H1 (cell line): Measurements from ENCODE around the gene RCOR2. TPM values are rescaled to one million over a fixed set of nuclear protein-coding genes. Genes with fewer than 3 reads are reported as not detected.

Experiments used
- CTCF ChIA-PET: fragments of 300-600 bp; sonication (Branson Sonifier 250); formaldehyde crosslinking; loops from one replicate; lab custom pipeline; 2021; ENCODE audit not compliant: partially characterized antibody; lab: Charles Lee
- POLR2A ChIA-PET: fragments of 300-600 bp; sonication (Branson Sonifier 250); formaldehyde crosslinking; loops from one replicate; lab custom pipeline; 2021; ENCODE audit warnings: inconsistent platforms; ENCODE audit not compliant: partially characterized antibody; lab: Charles Lee
- DNase-seq, 2 experiments: peaks; one replicate each; pipeline versions ENCODE4 v3.0.0 to v3.0.0-alpha.2; 2010 to 2022; ENCODE audit warnings: low spot score in 2 of 2, low read depth in 1 of 2, mixed read lengths in 1 of 2
- FAIRE-seq: peaks from 2 replicates; lab custom pipeline; 2011; peaks lifted over from hg19 to GRCh38; lab: Jason Lieb, UNC
- H2AFZ ChIP-seq: 2 replicates; pipeline ENCODE4 v1.8.1; 2012; ENCODE audit warnings: low read length, inconsistent platforms
- H2AK5ac ChIP-seq: 2 replicates; pipeline ENCODE4 v1.6.1; 2013; ENCODE audit warnings: low read depth, low read length
- H2BK120ac ChIP-seq: replicated peaks from 2 replicates; pipeline ENCODE3; 2013; ENCODE audit warnings: low read depth, low read length, inconsistent platforms
- H2BK12ac ChIP-seq: 2 replicates; pipeline ENCODE4 v1.6.1; 2013; ENCODE audit warnings: low read depth, low read length
- H2BK15ac ChIP-seq: 2 replicates; pipeline ENCODE4 v1.6.1; 2013; ENCODE audit warnings: low read length
- H2BK20ac ChIP-seq: 2 replicates; pipeline ENCODE4 v1.6.1; 2013; ENCODE audit warnings: low read length
- H2BK5ac ChIP-seq: 2 replicates; pipeline ENCODE4 v1.6.1; 2013; ENCODE audit warnings: low read depth, low read length
- H3K14ac ChIP-seq: 2 replicates; pipeline ENCODE4 v1.6.1; 2013; ENCODE audit warnings: inconsistent platforms; ENCODE audit not compliant: insufficient read length
- H3K18ac ChIP-seq: 2 replicates; pipeline ENCODE4 v1.6.1; 2013; ENCODE audit warnings: low read length; ENCODE audit errors: extremely low read depth
- H3K23ac ChIP-seq: 2 replicates; pipeline ENCODE4 v1.6.1; 2013; ENCODE audit warnings: inconsistent platforms; ENCODE audit not compliant: insufficient read length
- H3K23me2 ChIP-seq: 2 replicates; pipeline ENCODE4 v1.6.1; 2013; ENCODE audit warnings: low read depth, low read length
- H3K27ac ChIP-seq: 2 replicates; pipeline ENCODE4 v1.6.1; 2011; ENCODE audit warnings: low read depth, low read length, inconsistent platforms
- H3K27me3 ChIP-seq, 4 experiments: replicated peaks in 1 of 4; 1 replicate in 1 of 4; 2 replicates in 3 of 4; pipeline versions ENCODE4 v1.6.1 to v1.8.1; 2011 to 2013; ENCODE audit warnings: low read length in 3 of 4, mild to moderate bottlenecking in 3 of 4, inconsistent platforms in 2 of 4, mixed read lengths in 2 of 4, moderate library complexity in 1 of 4; ENCODE audit not compliant: control insufficient read depth in 3 of 4, insufficient read depth in 3 of 4; ENCODE audit errors: extremely low read depth in 1 of 4
- H3K36me3 ChIP-seq, 4 experiments: 2 replicates each; pipeline versions ENCODE4 v1.6.1 to v1.8.1; 2011 to 2013; ENCODE audit warnings: mild to moderate bottlenecking in 4 of 4, low read length in 3 of 4, moderate library complexity in 2 of 4, control low read depth in 1 of 4, inconsistent platforms in 1 of 4; ENCODE audit not compliant: insufficient read depth in 4 of 4, control insufficient read depth in 2 of 4
- H3K4ac ChIP-seq: replicated peaks from 2 replicates; pipeline ENCODE3; 2013; ENCODE audit warnings: low read length, low read depth, mixed read lengths, inconsistent platforms; ENCODE audit not compliant: insufficient read length
- H3K4me1 ChIP-seq, 4 experiments: replicated peaks in 1 of 4; 1 replicate in 1 of 4; 2 replicates in 3 of 4; pipeline versions ENCODE4 v1.6.1 to v1.8.1; 2011 to 2013; ENCODE audit warnings: low read length in 3 of 4, inconsistent platforms in 2 of 4, mixed read lengths in 1 of 4; ENCODE audit not compliant: insufficient read depth in 4 of 4, control insufficient read depth in 3 of 4
- H3K4me2 ChIP-seq, 2 experiments: 2 replicates each; pipeline versions ENCODE4 v1.6.1 to v1.8.1; 2011 to 2013; ENCODE audit warnings: low read depth in 2 of 2, low read length in 2 of 2, control low read depth in 1 of 2, inconsistent platforms in 1 of 2, mild to moderate bottlenecking in 1 of 2; ENCODE audit not compliant: insufficient read depth in 1 of 2
- H3K4me3 ChIP-seq, 4 experiments: fragments of 200-600, 300-600 bp in 1 of 4; sonication (generic), shearing (Covaris generic), sonication (Bioruptor Twin) in 1 of 4; 2 replicates each; pipeline versions ENCODE4 v1.5.1 to v1.8.1; 2011 to 2016; ENCODE audit warnings: low read length in 4 of 4, low read depth in 3 of 4, control low read depth in 2 of 4, inconsistent platforms in 2 of 4, mild to moderate bottlenecking in 2 of 4, mixed read lengths in 1 of 4, moderate library complexity in 1 of 4; ENCODE audit not compliant: insufficient read depth in 2 of 4; ENCODE audit errors: extremely low read depth in 1 of 4
- H3K56ac ChIP-seq: replicated peaks from 2 replicates; pipeline ENCODE3; 2013; ENCODE audit warnings: low read depth, mild to moderate bottlenecking, mixed read lengths, low read length, inconsistent platforms; ENCODE audit not compliant: insufficient read length
- H3K79me1 ChIP-seq: 2 replicates; pipeline ENCODE4 v1.6.1; 2013; ENCODE audit warnings: low read depth, low read length, control low read depth
- H3K79me2 ChIP-seq, 2 experiments: 2 replicates each; pipeline versions ENCODE4 v1.6.1 to v1.8.1; 2012 to 2013; ENCODE audit warnings: low read length in 2 of 2, mild to moderate bottlenecking in 2 of 2, inconsistent platforms in 1 of 2; ENCODE audit not compliant: insufficient read depth in 2 of 2, control insufficient read depth in 1 of 2
- H3K9ac ChIP-seq, 4 experiments: replicated peaks in 1 of 4; 1 replicate in 1 of 4; 2 replicates in 3 of 4; pipeline versions ENCODE4 v1.6.1 to v1.8.1; 2011 to 2013; ENCODE audit warnings: low read depth in 3 of 4, low read length in 3 of 4, control low read depth in 2 of 4, mild to moderate bottlenecking in 2 of 4, moderate library complexity in 2 of 4, inconsistent platforms in 1 of 4; ENCODE audit errors: extremely low read depth in 1 of 4
- H3K9me3 ChIP-seq, 2 experiments: 2 replicates each; pipeline versions ENCODE4 v1.6.1 to v1.8.1; 2012 to 2013; ENCODE audit warnings: mild to moderate bottlenecking in 2 of 2, moderate library complexity in 2 of 2, control low read depth in 1 of 2, inconsistent platforms in 1 of 2, low read depth in 1 of 2, low read length in 1 of 2, mixed read lengths in 1 of 2; ENCODE audit not compliant: insufficient read depth in 2 of 2
- H4K20me1 ChIP-seq, 2 experiments: replicated peaks in 1 of 2; 2 replicates each; pipeline versions ENCODE3 to v1.8.1; 2011 to 2013; ENCODE audit warnings: inconsistent platforms in 2 of 2, low read length in 2 of 2, mild to moderate bottlenecking in 1 of 2; ENCODE audit not compliant: insufficient read depth in 2 of 2, control insufficient read depth in 1 of 2
- H4K5ac ChIP-seq: 2 replicates; pipeline ENCODE4 v1.6.1; 2013; ENCODE audit warnings: low read length, low read depth, mixed read lengths, inconsistent platforms; ENCODE audit not compliant: insufficient read length
- H4K8ac ChIP-seq: 2 replicates; pipeline ENCODE4 v1.8.0; 2013; ENCODE audit warnings: mild to moderate bottlenecking, moderate library complexity, low read length, inconsistent platforms; ENCODE audit not compliant: insufficient read depth; ENCODE audit errors: extremely low read depth
- H4K91ac ChIP-seq: replicated peaks from 2 replicates; pipeline ENCODE3; 2013; ENCODE audit warnings: low read length, mixed read lengths, inconsistent platforms; ENCODE audit not compliant: insufficient read length
- CHD2 ChIP-seq: IDR thresholded peaks from 2 replicates; pipeline ENCODE4 v1.6.1; 2012; ENCODE audit warnings: low read length, improper control_type of control experiment
- POLR2AphosphoS5 ChIP-seq: IDR thresholded peaks from 2 replicates; pipeline ENCODE4 v1.6.1; 2011; ENCODE audit warnings: low read depth, low read length
- RAD21 ChIP-seq, 2 experiments: IDR thresholded peaks in 1 of 2; conservative IDR thresholded peaks in 1 of 2; 2 replicates each; pipeline ENCODE4 v1.6.1; 2011; ENCODE audit warnings: low read depth in 2 of 2, low read length in 2 of 2, improper control_type of control experiment in 1 of 2, inconsistent platforms in 1 of 2, mild to moderate bottlenecking in 1 of 2, moderate library complexity in 1 of 2
- RBBP5 ChIP-seq: IDR thresholded peaks from 2 replicates; pipeline ENCODE4 v1.7.1; 2012; ENCODE audit warnings: low read depth, mild to moderate bottlenecking, inconsistent platforms, low read length, moderate library complexity, borderline replicate concordance
- SAP30 ChIP-seq: fragments of 300-600 bp; sonication (generic); IDR thresholded peaks from 2 replicates; pipeline ENCODE4 v1.7.1; 2012; ENCODE audit warnings: low read length, moderate library complexity, mild to moderate bottlenecking, inconsistent platforms; ENCODE audit not compliant: insufficient read depth, insufficient replicate concordance
- SIRT6 ChIP-seq: IDR thresholded peaks from one replicate; pipeline ENCODE4 v1.7.1; 2012; ENCODE audit warnings: low read length, inconsistent platforms
- SP4 ChIP-seq: IDR thresholded peaks from 2 replicates; pipeline ENCODE4 v1.6.1; 2012; ENCODE audit warnings: low read length, inconsistent platforms
- SRF ChIP-seq: IDR thresholded peaks from 2 replicates; pipeline ENCODE4 v1.6.1; 2011; ENCODE audit warnings: mild to moderate bottlenecking, low read depth, low read length, moderate library complexity
- TAF1 ChIP-seq: IDR thresholded peaks from 2 replicates; pipeline ENCODE4 v1.6.1; 2011; ENCODE audit warnings: mild to moderate bottlenecking, low read depth, low read length
- TCF12 ChIP-seq: IDR thresholded peaks from 2 replicates; pipeline ENCODE4 v1.6.1; 2011; ENCODE audit warnings: low read depth, mild to moderate bottlenecking, low read length
- WGBS, 2 experiments: shearing (Covaris generic) in 1 of 2; methylation state at CpG; one replicate each; pipeline versions ENCODE4 v1.1.6 to v1.1.7; 2013 to 2015; ENCODE audit warnings: low lambda C conversion rate in 2 of 2, mixed read lengths in 2 of 2, inconsistent platforms in 1 of 2, low coverage in 1 of 2, missing lambda C conversion rate in 1 of 2; ENCODE audit not compliant: insufficient replicate concordance in 2 of 2, insufficient coverage in 1 of 2, insufficient read length in 1 of 2; ENCODE audit errors: extremely low coverage in 1 of 2, missing lambda C conversion rate in 1 of 2; 5-methylcytosine and 5-hydroxymethylcytosine counted together
- polyA plus RNA-seq, 7 experiments: library from polyadenylated mRNA; depleted of rRNA in 3 of 7; stranded (reverse) in 5 of 7; unstranded in 2 of 7; fragments of >200 nt in 5 of 7; fragments of 200-250 nt in 2 of 7; gene quantifications; 1 replicate in 5 of 7; 2 replicates in 1 of 7; 4 replicates in 1 of 7; pipeline versions ENCODE4 v1.2.1 to v1.2.3, GENCODE V29; 2011 to 2013; ENCODE audit warnings: missing spikeins in 2 of 7, mixed read lengths in 2 of 7
- total RNA-seq: library from RNA; stranded (reverse); fragmentation: NEBNext Ultra II Directional; extraction: Animal tissue kit (Norgen Biotek cat#: 25700); gene quantifications from 2 replicates; pipeline ENCODE4 v1.2.1, GENCODE V29; 2021
- TF ChIP-seq, protein P1 (sequence below): IDR thresholded peaks from 2 replicates; pipeline ENCODE4 v1.6.1; 2011; ENCODE audit warnings: low read depth, mild to moderate bottlenecking, low read length; ENCODE audit not compliant: insufficient read depth

RCOR2 gene
- total and polyA plus RNA-seq, 2 of the 8 experiments (the other 6 are each of a cell fraction or from before 2014, with no cell fraction given) = 54.6 to 78.0 TPM

DNA sequence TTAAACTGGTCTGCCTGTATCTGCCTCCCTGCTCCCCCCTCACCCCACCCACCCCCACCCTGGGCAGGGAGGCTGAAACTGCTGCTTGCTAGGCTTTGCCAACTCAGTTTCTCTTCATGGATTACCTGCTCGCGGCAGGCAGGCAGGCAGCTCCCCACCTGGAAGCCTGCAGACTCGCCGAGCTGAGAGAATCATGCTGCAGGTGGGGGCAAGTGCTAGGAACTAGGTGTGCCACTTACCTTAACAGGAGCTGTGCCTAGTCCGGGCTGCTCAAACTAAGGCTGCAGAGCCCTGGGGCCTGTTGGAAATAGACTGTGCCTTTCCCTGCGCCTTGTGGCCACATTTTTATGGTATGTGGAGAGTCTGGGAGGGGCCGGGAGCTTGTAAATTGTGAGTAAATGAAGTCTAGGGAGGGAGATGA is 47.8 kb downstream of the RCOR2 start:
- no peaks in the 10 kb centered on the region for H3K9me3 ChIP-seq
- WGBS, 2 experiments = 82% methylated on average over 7 of the region's 7 CpGs; no CpG with 5 or more reads in 1 of the 2 experiments
- FAIRE-seq = no peak
- H3K79me1 ChIP-seq = peaks cover 10% of the 10 kb centered on the region
- no peak overlapping the region for H4K91ac ChIP-seq
- H3K27ac ChIP-seq = no peak overlapping the region
- no peak overlapping the region for H3K23ac ChIP-seq
- H3K9ac ChIP-seq = no peak overlapping the region
- H3K4me1 ChIP-seq = peaks cover 4 to 25% (median 8%) of the 10 kb centered on the region in 4 experiments
- H2BK120ac ChIP-seq = no peak overlapping the region
- H3K23me2 ChIP-seq = no peaks in the 10 kb centered on the region
- no peak overlapping the region for H3K4ac ChIP-seq
- H3K4me3 ChIP-seq = no peak overlapping the region
- H4K20me1 ChIP-seq = peaks cover 16 to 41% of the 10 kb centered on the region in 2 experiments
- H2BK5ac ChIP-seq = 0 out of 2 replicates have a peak overlapping the region, but pooled peaks have one; percentile 30
- 0 out of 4 replicates have a peak overlapping the region, but pooled peaks of 1 of the 2 experiments have one; percentile 38 for H3K4me2 ChIP-seq
- no peaks in the 10 kb centered on the region for H3K36me3 ChIP-seq
- peaks cover 9 to 92% of the 10 kb centered on the region in 2 experiments; a peak in 3 of 4 replicates for H3K79me2 ChIP-seq
- H4K5ac ChIP-seq = no peak overlapping the region
- no peak overlapping the region for H3K18ac ChIP-seq
- no peak overlapping the region for H3K56ac ChIP-seq
- POLR2A ChIA-PET = interaction anchor here (1.1 to 1.4 kb wide), 3 partner anchors 10 to 40 kb away, joined by 3 to 4 read pairs (median 4); no protein-coding TSS in a partner anchor
- no peak overlapping the region for H3K14ac ChIP-seq
- no peak overlapping the region for H2AK5ac ChIP-seq
- CTCF ChIA-PET = interaction anchor here (1.0 to 2.4 kb wide), 5 partner anchors 24 to 39 kb away, joined by 3 to 33 read pairs (median 4); partner anchors contain the start of gene MARK2
- no peak overlapping the region for H2BK15ac ChIP-seq
- H2BK12ac ChIP-seq = no peak overlapping the region
- no peaks in the 10 kb centered on the region for H3K27me3 ChIP-seq
- no peak for DNase-seq
- no peak overlapping the region for H2AFZ ChIP-seq
- H4K8ac ChIP-seq = no peak overlapping the region
- H2BK20ac ChIP-seq = no peak overlapping the region
- TF ChIP-seq RAD21 (IDR thresholded peaks at IDR 0.05 in 1 of 2, conservative IDR thresholded peaks at IDR 0.05 in 1 of 2; ENCODE audit: low read depth in 2 of 2, low read length in 2 of 2) (no peak), SAP30 (no peak), CHD2 (no peak), SP4 (no peak), SRF (no peak), TAF1 (no peak), TCF12 (no peak), RBBP5 (no peak), POLR2AphosphoS5 (no peak), SIRT6 (no peak)
- TF ChIP-seq, protein P1, sequence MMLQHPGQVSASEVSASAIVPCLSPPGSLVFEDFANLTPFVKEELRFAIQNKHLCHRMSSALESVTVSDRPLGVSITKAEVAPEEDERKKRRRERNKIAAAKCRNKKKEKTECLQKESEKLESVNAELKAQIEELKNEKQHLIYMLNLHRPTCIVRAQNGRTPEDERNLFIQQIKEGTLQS = no peak
